ENCODE results near the gene ZCWPW2.

ZCWPW2 gene

GRCh38 chr3:28553175-28553574 lies 204.7 kb downstream of the ZCWPW2 start:
- no peak for TF ChIP-seq CTCF (IDR thresholded peaks at IDR 0.05; ENCODE audit: low read depth, low read length)
- H3K4me3 ChIP-seq (replicated peaks in 1 of 2; ENCODE audit: low read depth in 2 of 2, low read length in 2 of 2): no peak overlapping the region
- DNase-seq (ENCODE audit: low read depth in 2 of 2): no peak

- DNase-seq (ENCODE audit: low read depth in 2 of 2): no peak
- H3K4me3 ChIP-seq (replicated peaks in 1 of 2; ENCODE audit: low read depth in 2 of 2, low read length in 2 of 2): no peak overlapping the region
- no peak for TF ChIP-seq CTCF (IDR thresholded peaks at IDR 0.05; ENCODE audit: low read depth, low read length)
Observed at GRCh38 chr3:28556195-28556594, 207.7 kb downstream of the ZCWPW2 start.

GRCh38 chr3:28564211-28564610 lies 215.7 kb downstream of the ZCWPW2 start:
- TF ChIP-seq CTCF (IDR thresholded peaks at IDR 0.05; ENCODE audit: low read depth, low read length): no peak
- no peak overlapping the region for H3K4me3 ChIP-seq (replicated peaks in 1 of 2; ENCODE audit: low read depth in 2 of 2, low read length in 2 of 2)
- DNase-seq (ENCODE audit: low read depth in 2 of 2): peak in 1 of 2 donors; percentile 1

- no peak for TF ChIP-seq CTCF (IDR thresholded peaks at IDR 0.05; ENCODE audit: low read depth, low read length)
- no peak overlapping the region for H3K4me3 ChIP-seq (replicated peaks in 1 of 2; ENCODE audit: low read depth in 2 of 2, low read length in 2 of 2)
- DNase-seq (ENCODE audit: low read depth in 2 of 2): no peak
Observed at GRCh38 chr3:28569357-28569756, 220.8 kb downstream of the ZCWPW2 start.

GRCh38 chr3:28574036-28574435 lies 225.5 kb downstream of the ZCWPW2 start:
- no peak for DNase-seq (ENCODE audit: low read depth in 2 of 2)
- TF ChIP-seq CTCF (IDR thresholded peaks at IDR 0.05; ENCODE audit: low read depth, low read length): no peak

GRCh38 chr3:28575100-28575745 lies 226.7 kb downstream of the ZCWPW2 start:
- DNase-seq (ENCODE audit: low read depth in 2 of 2): peak in 1 of 2 donors; percentile 7
- no peak for TF ChIP-seq CTCF (IDR thresholded peaks at IDR 0.05; ENCODE audit: low read depth, low read length)
- peak overlapping the region in 1 of 2 donors; percentile 19 for H3K4me3 ChIP-seq (replicated peaks in 1 of 2; ENCODE audit: low read depth in 2 of 2, low read length in 2 of 2)

More at GRCh38 chr3:28574036-28574435, 225.5 kb downstream of the ZCWPW2 start:
- no peak overlapping the region for H3K4me3 ChIP-seq (replicated peaks in 1 of 2; ENCODE audit: low read depth in 2 of 2, low read length in 2 of 2)

All from cardiac fibroblast (primary cell).